ENCODE data around the gene KRTAP1-5. TPM values are rescaled to one million over a fixed set of nuclear protein-coding genes. Genes with fewer than 3 reads are reported as not detected.
A peak's percentile ranks its signal among the peaks of the same experiment; 100 is the strongest.
"Not testable (repeated sequence)": the region's sequence is repeated elsewhere in the genome, so short reads cannot be mapped to it uniquely, and the experiment has no call there.

KRTAP1-5 gene
- total RNA-seq, 1 donor, result 25.0 TPM

DNA sequence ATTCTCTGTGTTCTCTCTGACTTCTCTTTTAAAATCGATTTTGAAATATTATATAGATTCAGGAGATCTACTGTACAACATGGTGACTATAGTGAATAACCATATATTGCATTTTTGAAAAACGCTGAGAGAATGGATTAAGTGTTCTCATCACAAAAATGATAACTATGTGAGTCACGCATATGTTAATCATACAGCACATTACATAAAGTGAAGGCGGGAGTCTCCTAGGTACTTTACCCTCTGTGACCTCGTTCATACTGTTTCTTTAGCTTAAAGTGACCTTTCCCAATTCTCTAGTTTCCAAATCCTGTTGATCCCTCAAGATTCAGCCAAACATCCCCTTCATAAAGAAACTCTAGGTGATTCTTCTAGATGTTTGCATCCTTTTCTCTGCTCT, 24.2 kb downstream of the KRTAP1-5 start:
- no peaks in the 10 kb centered on the region for H3K79me2 ChIP-seq (ENCODE audit: insufficient read depth, low read length)
- H3K27ac ChIP-seq (ENCODE audit: low read depth, low read length), result no peak overlapping the region
- H3K4me1 ChIP-seq (ENCODE audit: insufficient read depth, low read length), result peaks cover 6% of the 10 kb centered on the region
- H3K4me2 ChIP-seq (ENCODE audit: insufficient read depth, low read length), result no peak overlapping the region
- no peaks in the 10 kb centered on the region for H3K9me3 ChIP-seq (ENCODE audit: low read depth, low read length)
- H2AFZ ChIP-seq (ENCODE audit: low read length), result peak overlapping the region; percentile 23
- H3K36me3 ChIP-seq (ENCODE audit: insufficient read depth, low read length), result no peaks in the 10 kb centered on the region
- TF ChIP-seq, protein P1, sequence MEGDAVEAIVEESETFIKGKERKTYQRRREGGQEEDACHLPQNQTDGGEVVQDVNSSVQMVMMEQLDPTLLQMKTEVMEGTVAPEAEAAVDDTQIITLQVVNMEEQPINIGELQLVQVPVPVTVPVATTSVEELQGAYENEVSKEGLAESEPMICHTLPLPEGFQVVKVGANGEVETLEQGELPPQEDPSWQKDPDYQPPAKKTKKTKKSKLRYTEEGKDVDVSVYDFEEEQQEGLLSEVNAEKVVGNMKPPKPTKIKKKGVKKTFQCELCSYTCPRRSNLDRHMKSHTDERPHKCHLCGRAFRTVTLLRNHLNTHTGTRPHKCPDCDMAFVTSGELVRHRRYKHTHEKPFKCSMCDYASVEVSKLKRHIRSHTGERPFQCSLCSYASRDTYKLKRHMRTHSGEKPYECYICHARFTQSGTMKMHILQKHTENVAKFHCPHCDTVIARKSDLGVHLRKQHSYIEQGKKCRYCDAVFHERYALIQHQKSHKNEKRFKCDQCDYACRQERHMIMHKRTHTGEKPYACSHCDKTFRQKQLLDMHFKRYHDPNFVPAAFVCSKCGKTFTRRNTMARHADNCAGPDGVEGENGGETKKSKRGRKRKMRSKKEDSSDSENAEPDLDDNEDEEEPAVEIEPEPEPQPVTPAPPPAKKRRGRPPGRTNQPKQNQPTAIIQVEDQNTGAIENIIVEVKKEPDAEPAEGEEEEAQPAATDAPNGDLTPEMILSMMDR (IDR thresholded peaks at IDR 0.05; ENCODE audit: extremely low read depth, low read depth, low read length), result no peak
- no peaks in the 10 kb centered on the region for H4K20me1 ChIP-seq (ENCODE audit: insufficient read depth, low read length)
- H3K4me3 ChIP-seq (ENCODE audit: insufficient read depth, low read length), result no peak overlapping the region
- no peaks in the 10 kb centered on the region for H3K27me3 ChIP-seq (ENCODE audit: insufficient read depth, low read length)
- DNase-seq (ENCODE audit: insufficient read length, low spot score, missing footprints), result peak; percentile 61

DNA sequence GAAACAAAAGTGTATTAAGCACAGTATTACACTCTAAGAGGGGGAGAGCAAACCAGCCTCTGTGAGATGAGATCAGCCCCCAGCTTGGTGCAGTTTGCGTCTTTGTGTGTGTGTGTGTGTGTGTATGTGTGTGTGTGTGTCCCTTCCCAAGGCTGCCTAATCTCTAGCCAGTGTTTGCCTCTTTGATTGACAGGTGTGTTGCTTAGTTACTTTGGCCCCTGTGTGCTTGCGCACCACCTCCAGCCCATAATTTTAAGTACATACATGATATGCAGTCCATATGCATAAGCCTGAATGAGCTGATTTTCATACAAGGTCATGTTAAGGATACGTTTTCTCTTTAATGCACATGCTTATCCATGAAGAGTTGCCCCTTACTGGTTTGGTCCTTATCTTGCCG, 25.2 kb downstream of the KRTAP1-5 start:
- Histone ChIP-seq H4K20me1 (ENCODE audit: insufficient read depth, low read length) (no peaks in the 10 kb centered on the region), H3K9me3 (ENCODE audit: low read depth, low read length) (no peaks in the 10 kb centered on the region), H3K79me2 (ENCODE audit: insufficient read depth, low read length) (no peaks in the 10 kb centered on the region), H3K4me2 (ENCODE audit: insufficient read depth, low read length) (no peak overlapping the region), H3K27me3 (ENCODE audit: insufficient read depth, low read length) (no peaks in the 10 kb centered on the region), H3K4me3 (ENCODE audit: insufficient read depth, low read length) (no peak overlapping the region), H3K36me3 (ENCODE audit: insufficient read depth, low read length) (no peaks in the 10 kb centered on the region), H3K27ac (ENCODE audit: low read depth, low read length) (no peak overlapping the region), H3K4me1 (ENCODE audit: insufficient read depth, low read length) (peaks cover 6% of the 10 kb centered on the region), H2AFZ (ENCODE audit: low read length) (no peak overlapping the region)
- TF ChIP-seq, protein P1 (IDR thresholded peaks at IDR 0.05; ENCODE audit: extremely low read depth, low read depth, low read length), result no peak
- DNase-seq (ENCODE audit: insufficient read length, low spot score, missing footprints), result no peak

DNA sequence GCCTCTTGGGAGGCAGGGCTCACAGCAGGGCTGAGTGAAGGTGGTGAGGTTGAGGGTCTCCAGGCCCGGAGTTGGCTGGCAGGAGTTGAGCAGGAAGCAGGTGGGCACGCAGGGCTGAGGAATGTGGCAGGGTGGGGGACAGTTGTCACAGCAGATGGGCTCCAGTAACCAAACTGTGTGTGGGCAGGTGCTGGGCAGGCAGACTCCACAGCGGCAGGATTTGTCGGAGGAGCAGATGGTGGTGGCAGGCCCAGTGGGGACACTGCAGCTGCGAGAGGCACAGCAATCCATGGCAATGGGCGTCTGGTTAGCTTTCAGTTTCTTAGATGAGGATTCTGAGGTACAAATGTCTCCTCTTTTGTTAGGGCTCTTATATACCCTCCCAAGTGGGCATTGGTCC, 27.4 kb downstream of the KRTAP1-5 start, which contains the start of gene KRTAP3-2:
KRTAP3-2 (minus strand) TSS at position 344 of the 400 bp plus-strand sequence; CDS start at position 291, 53 bp downstream.
- H3K4me1 ChIP-seq (ENCODE audit: insufficient read depth, low read length); DNase-seq (ENCODE audit: insufficient read length, low spot score, missing footprints); H4K20me1 ChIP-seq (ENCODE audit: insufficient read depth, low read length); H3K4me3 ChIP-seq (ENCODE audit: insufficient read depth, low read length); H3K79me2 ChIP-seq (ENCODE audit: insufficient read depth, low read length); H3K36me3 ChIP-seq (ENCODE audit: insufficient read depth, low read length); H3K27me3 ChIP-seq (ENCODE audit: insufficient read depth, low read length); H3K27ac ChIP-seq (ENCODE audit: low read depth, low read length); H3K4me2 ChIP-seq (ENCODE audit: insufficient read depth, low read length); H3K9me3 ChIP-seq (ENCODE audit: low read depth, low read length); H2AFZ ChIP-seq (ENCODE audit: low read length): not testable (repeated sequence)

DNA sequence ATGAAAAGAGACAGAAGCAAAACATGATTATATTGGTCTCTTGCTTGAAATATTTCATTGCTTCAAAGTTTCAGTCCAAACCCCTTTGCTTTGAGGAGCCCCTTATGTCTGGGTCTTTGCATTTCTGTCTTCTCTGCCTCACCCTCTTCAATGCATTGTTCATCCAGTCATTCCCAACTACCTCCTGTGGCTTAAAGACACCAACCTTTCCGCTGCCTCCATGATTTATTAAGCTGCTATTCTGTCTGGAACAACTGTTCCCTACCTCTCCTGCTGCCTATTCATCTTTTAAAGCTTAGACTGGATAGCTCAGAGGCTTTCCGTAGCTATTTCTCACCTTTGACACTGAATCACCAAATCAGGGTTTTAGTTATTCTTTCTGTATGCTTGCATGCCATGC, 29.6 kb downstream of the KRTAP1-5 start:
- Histone ChIP-seq H3K4me1 (ENCODE audit: insufficient read depth, low read length) (no peaks in the 10 kb centered on the region), H4K20me1 (ENCODE audit: insufficient read depth, low read length) (no peaks in the 10 kb centered on the region), H3K27me3 (ENCODE audit: insufficient read depth, low read length) (no peaks in the 10 kb centered on the region), H3K9me3 (ENCODE audit: low read depth, low read length) (no peaks in the 10 kb centered on the region), H2AFZ (ENCODE audit: low read length) (no peak overlapping the region), H3K79me2 (ENCODE audit: insufficient read depth, low read length) (no peaks in the 10 kb centered on the region), H3K4me3 (ENCODE audit: insufficient read depth, low read length) (no peak overlapping the region), H3K27ac (ENCODE audit: low read depth, low read length) (no peak overlapping the region), H3K36me3 (ENCODE audit: insufficient read depth, low read length) (no peaks in the 10 kb centered on the region), H3K4me2 (ENCODE audit: insufficient read depth, low read length) (no peak overlapping the region)
- TF ChIP-seq, protein P1 (IDR thresholded peaks at IDR 0.05; ENCODE audit: extremely low read depth, low read depth, low read length), result no peak
- DNase-seq (ENCODE audit: insufficient read length, low spot score, missing footprints), result no peak

All from osteoblast (primary cell).